Keratinocyte (primary cell): ENCODE data around the gene ARAF. TPM values are rescaled to one million over a fixed set of nuclear protein-coding genes. Genes with fewer than 3 reads are reported as not detected.
A peak's percentile ranks its signal among the peaks of the same experiment; 100 is the strongest.

ENCODE experiments used
- DNase-seq: peaks from one replicate; pipeline ENCODE4 v3.0.0-alpha.2; 2011; ENCODE audit warnings: low read depth, missing footprints, low spot score
- FAIRE-seq: peaks from 2 replicates; lab custom pipeline; 2011; peaks lifted over from hg19 to GRCh38; lab: Jason Lieb, UNC
- H2AFZ ChIP-seq: 2 replicates; pipeline ENCODE4 v1.6.0; 2012; ENCODE audit warnings: low read length, control low read depth, inconsistent platforms; ENCODE audit not compliant: control insufficient read depth
- H3K27ac ChIP-seq: 2 replicates; pipeline ENCODE4 v1.5.1; 2011; ENCODE audit warnings: low read length; ENCODE audit not compliant: control insufficient read depth, insufficient read depth
- H3K27me3 ChIP-seq: 3 replicates; pipeline ENCODE4 v1.6.0; 2011; ENCODE audit warnings: low read length; ENCODE audit not compliant: control insufficient read depth, insufficient read depth; ENCODE audit errors: extremely low read depth
- H3K36me3 ChIP-seq, 2 experiments: 2 replicates in 1 of 2; 3 replicates in 1 of 2; pipeline ENCODE4 v1.5.1; 2011; ENCODE audit warnings: low read length in 2 of 2, mild to moderate bottlenecking in 1 of 2; ENCODE audit not compliant: control insufficient read depth in 2 of 2, insufficient read depth in 2 of 2; ENCODE audit errors: extremely low read depth in 1 of 2
- H3K4me1 ChIP-seq: 3 replicates; pipeline ENCODE4 v1.5.1; 2011; ENCODE audit warnings: low read length; ENCODE audit not compliant: control insufficient read depth, insufficient read depth; ENCODE audit errors: extremely low read depth
- H3K4me2 ChIP-seq: 3 replicates; pipeline ENCODE4 v1.6.0; 2011; ENCODE audit warnings: low read depth, low read length; ENCODE audit not compliant: control insufficient read depth, insufficient read depth; ENCODE audit errors: extremely low read depth
- H3K4me3 ChIP-seq, 3 experiments: fragments of 200-600 bp in 1 of 3; sonication (generic) in 1 of 3; 2 replicates in 2 of 3; 3 replicates in 1 of 3; pipeline ENCODE4 v1.5.1; 2011 to 2016; ENCODE audit warnings: low read length in 3 of 3, mild to moderate bottlenecking in 3 of 3, control low read depth in 2 of 3, inconsistent platforms in 1 of 3, low read depth in 1 of 3, mixed read lengths in 1 of 3, mixed run types in 1 of 3, moderate library complexity in 1 of 3; ENCODE audit not compliant: control insufficient read depth in 2 of 3, insufficient read depth in 2 of 3; ENCODE audit errors: extremely low read depth in 1 of 3
- H3K79me2 ChIP-seq: 2 replicates; pipeline ENCODE4 v1.6.0; 2012; ENCODE audit warnings: low read length; ENCODE audit not compliant: control insufficient read depth, insufficient read depth
- H3K9ac ChIP-seq: 3 replicates; pipeline ENCODE4 v1.6.0; 2011; ENCODE audit warnings: low read length; ENCODE audit not compliant: control insufficient read depth, insufficient read depth; ENCODE audit errors: extremely low read depth
- H3K9me1 ChIP-seq: 3 replicates; pipeline ENCODE4 v1.6.0; 2011; ENCODE audit warnings: low read length; ENCODE audit not compliant: control insufficient read depth, insufficient read depth; ENCODE audit errors: extremely low read depth
- H3K9me3 ChIP-seq: 2 replicates; pipeline ENCODE4 v1.5.1; 2012; ENCODE audit warnings: low read depth, low read length; ENCODE audit not compliant: control insufficient read depth
- H4K20me1 ChIP-seq: 3 replicates; pipeline ENCODE4 v1.6.0; 2011; ENCODE audit warnings: low read length; ENCODE audit not compliant: control insufficient read depth, insufficient read depth; ENCODE audit errors: extremely low read depth
- EZH2 ChIP-seq: IDR thresholded peaks from one replicate; pipeline ENCODE4 v1.6.1; 2012; ENCODE audit warnings: inconsistent platforms, mild to moderate bottlenecking, low read length, moderate library complexity
- dilution Hi-C: fragments of 300-500 bp; cut with MboI; formaldehyde crosslinking; loops from one replicate; pipeline ENCODE4 v1.7.0; 2020; ENCODE audit warnings: low sequenced_read_pairs; ENCODE audit not compliant: extremely low pct_ligation_motif_present
- polyA plus RNA-seq, 5 experiments: library from polyadenylated mRNA; depleted of rRNA in 3 of 5; stranded (reverse) in 3 of 5; stranded (forward) in 1 of 5; unstranded in 1 of 5; fragments of >200 nt; gene quantifications; 1 replicate in 1 of 5; 2 replicates in 3 of 5; 3 replicates in 1 of 5; pipeline versions ENCODE4 v1.2.1 to v1.2.3, GENCODE V29; 2011 to 2012; ENCODE audit warnings: missing spikeins in 2 of 5, low read depth in 1 of 5, low replicate concordance in 1 of 5
- TF ChIP-seq, protein P1 (sequence below), 3 experiments: IDR thresholded peaks in 1 of 3; conservative IDR thresholded peaks in 1 of 3; optimal IDR thresholded peaks in 1 of 3; 2 replicates in 2 of 3; 3 replicates in 1 of 3; pipeline versions ENCODE3 to v1.5.1; 2011; ENCODE audit warnings: low read length in 3 of 3, mild to moderate bottlenecking in 3 of 3, moderate library complexity in 2 of 3, control low read depth in 1 of 3, inconsistent platforms in 1 of 3; ENCODE audit not compliant: insufficient read depth in 2 of 3; ENCODE audit errors: extremely low read depth in 1 of 3

ARAF gene
- polyA plus RNA-seq, 1 donor (not counting 4 experiments of a cell fraction or from before 2014, with no cell fraction given): 21.3 TPM

DNA sequence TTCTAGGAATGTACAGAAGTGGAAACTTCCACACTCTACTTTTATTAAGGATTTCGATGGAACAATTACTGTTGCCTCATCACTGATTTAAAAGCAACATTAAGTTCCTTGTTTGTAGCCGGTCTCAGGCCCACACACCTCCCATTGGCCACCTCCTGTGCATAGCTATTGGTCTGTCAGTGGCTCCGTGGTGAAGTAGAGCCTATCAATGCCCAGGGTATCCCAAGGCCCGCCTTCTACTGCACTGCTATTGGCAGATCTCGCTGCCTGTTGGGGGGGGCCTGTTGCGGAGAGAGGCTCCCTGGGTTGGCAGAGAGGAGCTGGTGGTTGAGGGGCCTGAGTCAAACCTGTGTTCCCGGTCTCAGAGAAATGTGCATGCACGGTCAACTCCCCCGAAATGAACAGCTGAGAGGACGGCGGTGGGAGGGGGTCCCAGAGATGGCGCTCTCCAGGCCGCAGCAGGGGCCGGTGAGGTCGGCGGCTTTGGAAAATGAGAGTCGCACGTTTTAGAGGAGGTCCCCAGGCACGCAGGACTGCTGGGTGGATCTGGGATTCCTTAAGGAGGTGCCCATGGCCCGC lies 4.9 kb upstream of the ARAF start:
- no peaks in the 10 kb centered on the region for H3K9me3 ChIP-seq
- peak; percentile 60 for FAIRE-seq
- dilution Hi-C loops: no loop called here

DNA sequence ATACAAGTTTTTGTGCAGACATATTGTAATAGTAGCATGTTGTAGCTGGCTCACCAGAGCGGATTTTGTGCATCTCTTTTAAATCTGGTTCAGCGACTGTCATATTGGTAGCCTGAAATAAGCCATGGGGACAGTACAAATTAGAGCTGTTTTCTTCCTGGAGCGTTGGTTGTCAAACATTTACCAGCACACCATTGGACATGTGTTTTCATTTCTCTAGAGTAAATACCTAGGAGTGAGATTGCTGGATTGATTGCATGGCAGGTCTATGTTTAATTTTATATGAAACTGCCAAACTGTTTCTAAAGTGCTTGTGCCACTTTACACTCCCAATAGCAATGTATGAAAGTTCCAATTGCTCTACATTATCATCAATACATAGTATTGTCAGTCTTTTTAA lies 2.6 kb upstream of the ARAF start:
- Histone ChIP-seq H3K9ac (no peak overlapping the region), H3K4me2 (no peak overlapping the region), H3K36me3 (no peaks in the 10 kb centered on the region), H3K4me3 (no peak overlapping the region), H3K4me1 (peaks cover 4% of the 10 kb centered on the region), H4K20me1 (no peaks in the 10 kb centered on the region), H3K27ac (no peak overlapping the region), H3K79me2 (peaks cover 15% of the 10 kb centered on the region), H3K27me3 (no peaks in the 10 kb centered on the region), H3K9me3 (no peaks in the 10 kb centered on the region), H3K9me1 (no peaks in the 10 kb centered on the region), H2AFZ (no peak overlapping the region)
- no peak for FAIRE-seq
- no peak for DNase-seq
- TF ChIP-seq EZH2: no peak
- TF ChIP-seq, protein P1, sequence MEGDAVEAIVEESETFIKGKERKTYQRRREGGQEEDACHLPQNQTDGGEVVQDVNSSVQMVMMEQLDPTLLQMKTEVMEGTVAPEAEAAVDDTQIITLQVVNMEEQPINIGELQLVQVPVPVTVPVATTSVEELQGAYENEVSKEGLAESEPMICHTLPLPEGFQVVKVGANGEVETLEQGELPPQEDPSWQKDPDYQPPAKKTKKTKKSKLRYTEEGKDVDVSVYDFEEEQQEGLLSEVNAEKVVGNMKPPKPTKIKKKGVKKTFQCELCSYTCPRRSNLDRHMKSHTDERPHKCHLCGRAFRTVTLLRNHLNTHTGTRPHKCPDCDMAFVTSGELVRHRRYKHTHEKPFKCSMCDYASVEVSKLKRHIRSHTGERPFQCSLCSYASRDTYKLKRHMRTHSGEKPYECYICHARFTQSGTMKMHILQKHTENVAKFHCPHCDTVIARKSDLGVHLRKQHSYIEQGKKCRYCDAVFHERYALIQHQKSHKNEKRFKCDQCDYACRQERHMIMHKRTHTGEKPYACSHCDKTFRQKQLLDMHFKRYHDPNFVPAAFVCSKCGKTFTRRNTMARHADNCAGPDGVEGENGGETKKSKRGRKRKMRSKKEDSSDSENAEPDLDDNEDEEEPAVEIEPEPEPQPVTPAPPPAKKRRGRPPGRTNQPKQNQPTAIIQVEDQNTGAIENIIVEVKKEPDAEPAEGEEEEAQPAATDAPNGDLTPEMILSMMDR (optimal IDR thresholded peaks at IDR 0.05 in 1 of 3, IDR thresholded peaks at IDR 0.05 in 1 of 3, conservative IDR thresholded peaks at IDR 0.05 in 1 of 3; ENCODE audit: extremely low read depth in 1 of 3, insufficient read depth in 2 of 3, low read length in 3 of 3): no peak
- dilution Hi-C loops: no loop called here

More for the DNA sequence above, 4.9 kb upstream of the ARAF start:
- H3K27me3 ChIP-seq: no peaks in the 10 kb centered on the region
- peak overlapping the region; percentile 59 for H3K27ac ChIP-seq
- H2AFZ ChIP-seq: peak overlapping the region; percentile 33
- H4K20me1 ChIP-seq: no peaks in the 10 kb centered on the region
- TF ChIP-seq EZH2: no peak
- H3K4me2 ChIP-seq: peak overlapping the region; percentile 43
- DNase-seq: peak; percentile 69
- no peaks in the 10 kb centered on the region for H3K9me1 ChIP-seq
- H3K36me3 ChIP-seq: no peaks in the 10 kb centered on the region
- peak overlapping the region; percentile 68 for H3K9ac ChIP-seq
- no peaks in the 10 kb centered on the region for H3K4me1 ChIP-seq
- H3K4me3 ChIP-seq: peak overlapping the region; percentile 22 to 51 (median 32)
- H3K79me2 ChIP-seq: no peaks in the 10 kb centered on the region
